IPS DF 4.7 (cell line): Measurements from ENCODE around the gene MTRFR.
"Not testable (repeated sequence)": the region's sequence is repeated elsewhere in the genome, so short reads cannot be mapped to it uniquely, and the experiment has no call there.

Experiments used
- DNase-seq: peaks from one replicate; pipeline ENCODE4 v3.0.0-alpha.2; 2013; ENCODE audit warnings: low spot score; ENCODE audit errors: extremely low read depth

Gene MTRFR

GRCh38 chr12:123232807-123233504 is at the start of gene MTRFR, which contains the start of gene MPHOSPH9:
MTRFR (plus strand) TSS chr12:123233436; CDS start chr12:123253675, 20,239 bp downstream.
MPHOSPH9 (minus strand) TSS chr12:123233141; CDS start chr12:123230364, 2,777 bp downstream.
- DNase-seq: peak; percentile 99

GRCh38 chr12:123187637-123188036 is 45.6 kb upstream of the MTRFR start:
- DNase-seq: no peak

- no peak for DNase-seq
Observed at GRCh38 chr12:123199936-123200335, 33.3 kb upstream of the MTRFR start.

- no peak for DNase-seq
Observed at GRCh38 chr12:123200414-123200813, 32.8 kb upstream of the MTRFR start.

- DNase-seq: not testable (repeated sequence)
Observed at GRCh38 chr12:123206794-123207193, 26.4 kb upstream of the MTRFR start.

- DNase-seq: not testable (repeated sequence)
Observed at GRCh38 chr12:123207815-123208214, 25.4 kb upstream of the MTRFR start.

- DNase-seq: no peak
Observed at GRCh38 chr12:123223241-123223668, 10.0 kb upstream of the MTRFR start.

GRCh38 chr12:123225443-123225842 is 7.8 kb upstream of the MTRFR start:
- DNase-seq: no peak

- no peak for DNase-seq
Observed at GRCh38 chr12:123227581-123228258, 5.5 kb upstream of the MTRFR start.

GRCh38 chr12:123229051-123229450 is 4.2 kb upstream of the MTRFR start:
- no peak for DNase-seq

GRCh38 chr12:123231931-123232330 is 1.3 kb upstream of the MTRFR start:
- DNase-seq: no peak

- no peak for DNase-seq
Observed at GRCh38 chr12:123232472-123232806, 797 bp upstream of the MTRFR start.

GRCh38 chr12:123233505-123234308 is 471 bp downstream of the MTRFR start:
- DNase-seq: no peak

GRCh38 chr12:123237646-123238329 is 4.6 kb downstream of the MTRFR start:
- DNase-seq: no peak

GRCh38 chr12:123238330-123238682 is 5.1 kb downstream of the MTRFR start:
- DNase-seq: no peak

- no peak for DNase-seq
Observed at GRCh38 chr12:123238961-123239360, 5.7 kb downstream of the MTRFR start.

- DNase-seq: no peak
Observed at GRCh38 chr12:123242116-123242904, 9.1 kb downstream of the MTRFR start.

- no peak for DNase-seq
Observed at GRCh38 chr12:123243671-123244262, 10.5 kb downstream of the MTRFR start.

GRCh38 chr12:123245678-123246077 is 12.4 kb downstream of the MTRFR start:
- DNase-seq: no peak

- not testable (repeated sequence) for DNase-seq
Observed at GRCh38 chr12:123248129-123248528, 14.9 kb downstream of the MTRFR start.
